HG03354 (cell line): ENCODE measurements around the gene XG.
"Not testable (repeated sequence)": the region's sequence is repeated elsewhere in the genome, so short reads cannot be mapped to it uniquely, and the experiment has no call there.

Source experiments
- ATAC-seq: cut with Tn5 transposase; IDR thresholded peaks from one replicate; pipeline ENCODE4 v1.9.1; 2021; ENCODE audit warnings: mild to moderate bottlenecking; ENCODE audit not compliant: unreplicated experiment, poor library complexity, severe bottlenecking

The XG gene

GRCh38 chrX:2751874-2752300 is at the start of gene XG:
Gene XG, plus strand, starts transcription at chrX:2752040. Its CDS starts 235 bp downstream, at chrX:2752275.
- not testable (repeated sequence) for ATAC-seq

DNA sequence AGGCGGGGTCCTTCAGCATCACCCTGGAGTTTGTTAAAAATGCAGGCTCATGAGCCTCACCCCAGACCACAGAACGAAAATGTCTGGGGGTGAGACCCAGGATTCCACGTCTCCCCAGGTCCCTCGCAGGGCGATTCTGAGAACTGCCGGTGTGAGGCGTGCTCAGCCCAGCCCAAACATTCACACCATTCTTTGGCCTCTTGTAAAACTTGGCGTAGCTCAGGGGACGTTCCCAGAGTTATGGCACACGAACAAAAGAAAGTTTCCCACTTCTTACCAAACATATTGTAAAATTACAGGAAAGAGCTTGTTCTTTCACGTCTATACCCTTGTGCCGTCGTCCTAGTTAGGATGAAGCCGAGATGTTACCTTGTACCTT is 47.9 kb upstream of the XG start:
- no peak for ATAC-seq

GRCh38 chrX:2705046-2705832 is 46.6 kb upstream of the XG start:
- no peak for ATAC-seq

DNA sequence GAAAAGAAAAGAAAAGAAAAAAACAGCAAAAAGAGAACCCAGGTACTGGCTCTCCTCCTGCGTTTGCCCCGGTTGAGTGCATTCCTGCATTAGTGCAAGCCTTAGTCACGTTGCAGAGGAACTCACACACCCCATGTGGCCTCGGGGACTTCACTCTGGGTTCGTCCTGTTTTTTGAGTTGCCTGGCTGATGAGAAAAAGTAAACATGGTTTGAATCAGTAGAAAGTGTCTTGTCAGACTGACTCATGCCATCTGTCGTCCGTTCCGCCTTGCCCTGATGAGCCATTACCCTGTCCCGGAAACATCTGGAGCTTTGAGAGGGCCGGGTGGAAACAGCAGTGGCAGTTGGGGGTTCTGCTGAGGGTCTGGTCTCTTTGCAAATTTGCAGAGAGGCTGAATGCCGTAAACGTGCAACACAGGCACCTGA is 44.5 kb upstream of the XG start:
- peak; percentile 93 for ATAC-seq

DNA sequence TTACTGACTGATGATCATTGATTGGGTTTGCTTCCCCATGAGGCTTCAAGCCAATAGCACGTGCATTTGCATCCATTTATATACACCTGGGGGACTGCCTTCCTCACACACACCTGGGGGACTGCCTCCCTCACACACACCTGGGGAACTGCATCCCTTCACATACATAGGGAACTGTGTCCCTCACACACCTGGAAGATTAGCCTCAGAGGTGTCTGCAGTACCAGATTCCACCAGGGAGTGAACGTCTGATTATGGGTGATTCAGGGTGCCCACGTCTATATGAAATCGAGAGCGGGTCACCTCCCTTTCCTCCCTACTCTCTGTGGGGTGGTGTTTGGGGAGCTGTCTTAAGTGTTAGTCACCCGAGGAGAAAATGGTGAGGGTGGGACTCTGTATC is 43.8 kb upstream of the XG start:
- ATAC-seq: no peak

DNA sequence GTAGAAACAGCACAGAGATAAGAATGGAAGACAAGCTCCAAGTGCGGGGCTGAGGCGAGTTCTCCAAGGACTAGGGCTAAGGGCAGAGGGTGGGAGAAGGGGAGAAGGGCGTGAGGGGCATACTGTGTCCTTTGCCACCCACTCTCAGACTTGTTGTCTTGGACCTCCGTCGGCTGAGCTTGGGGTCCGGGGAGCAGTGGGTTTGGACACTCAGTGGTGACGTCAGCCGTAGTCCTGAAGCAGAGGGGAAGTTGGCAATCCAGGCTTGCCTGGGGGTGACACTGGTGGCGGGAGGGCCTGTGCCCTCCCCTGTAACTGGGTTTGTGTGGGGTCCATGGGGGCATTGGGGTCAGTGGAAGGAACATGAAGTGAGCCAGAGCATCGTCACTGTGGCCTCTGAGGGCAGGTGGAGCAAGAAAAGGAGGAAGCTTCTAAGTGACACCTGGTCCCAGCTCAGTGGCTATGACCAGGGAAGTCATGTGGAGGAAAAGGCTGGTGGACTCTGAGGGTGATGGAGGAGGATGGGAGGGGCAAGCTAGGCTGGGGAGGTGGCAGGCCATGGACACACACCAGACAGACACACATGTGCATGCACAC is 43.1 kb upstream of the XG start:
- no peak for ATAC-seq

GRCh38 chrX:2709556-2709955 is 42.3 kb upstream of the XG start:
- ATAC-seq: no peak

GRCh38 chrX:2710041-2710840 is 41.6 kb upstream of the XG start:
- ATAC-seq: no peak

- no peak for ATAC-seq
Measured at GRCh38 chrX:2711441-2711840, 40.4 kb upstream of the XG start.

DNA sequence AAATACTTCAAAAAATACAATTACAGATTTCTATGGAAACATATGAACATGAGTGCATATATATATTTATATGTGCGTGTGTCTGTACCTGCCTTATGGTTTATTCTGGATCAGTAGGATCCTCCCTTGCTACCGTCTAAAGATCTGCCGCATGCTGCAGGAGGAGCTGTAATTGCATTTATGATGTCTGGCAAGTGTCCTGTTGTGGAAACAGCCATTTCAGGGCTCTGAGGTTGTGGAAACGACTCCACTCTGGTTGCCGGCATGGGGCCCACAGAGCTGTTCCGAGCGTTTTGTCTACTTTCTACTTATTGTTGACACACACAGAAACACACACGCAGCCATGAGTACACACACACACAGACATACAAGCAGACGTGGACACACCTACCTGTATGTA is 39.4 kb upstream of the XG start:
- no peak for ATAC-seq

DNA sequence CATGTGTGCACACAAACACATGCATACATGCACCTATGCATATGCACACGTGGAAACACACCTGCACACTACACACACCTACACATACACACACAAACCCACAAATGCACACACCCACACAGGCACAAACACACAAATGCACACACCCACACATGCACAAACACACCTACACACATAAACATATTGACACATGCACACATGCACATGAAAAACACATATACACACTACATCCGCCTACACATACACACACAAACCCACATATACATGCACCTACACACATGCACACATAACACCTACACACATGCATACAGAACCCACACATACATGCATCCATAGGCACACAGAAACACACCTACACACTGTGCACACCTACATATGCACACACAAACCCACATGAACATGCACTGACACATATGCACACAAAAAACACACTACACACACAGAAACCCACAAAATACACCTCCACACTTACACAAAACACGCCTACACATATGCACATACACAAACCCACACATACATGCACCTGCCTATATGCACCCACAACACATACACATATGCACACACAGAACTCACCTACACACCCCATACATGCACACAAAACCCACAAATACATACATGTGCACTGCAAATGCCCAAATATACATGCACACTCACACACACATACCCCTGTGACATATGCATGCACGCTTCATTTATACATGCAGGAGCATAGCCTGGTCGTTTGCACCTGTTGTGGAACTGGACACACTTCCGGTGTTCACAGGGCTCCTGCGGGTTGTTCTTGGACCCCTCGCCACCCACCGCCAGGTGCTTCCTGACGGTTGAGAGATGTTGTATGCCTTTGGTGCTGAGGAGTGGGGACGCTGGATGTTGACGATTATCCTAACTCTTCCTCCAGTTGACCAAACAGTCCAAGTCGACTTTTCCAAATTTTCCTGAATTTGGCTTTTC is 38.7 kb upstream of the XG start:
- no peak for ATAC-seq

DNA sequence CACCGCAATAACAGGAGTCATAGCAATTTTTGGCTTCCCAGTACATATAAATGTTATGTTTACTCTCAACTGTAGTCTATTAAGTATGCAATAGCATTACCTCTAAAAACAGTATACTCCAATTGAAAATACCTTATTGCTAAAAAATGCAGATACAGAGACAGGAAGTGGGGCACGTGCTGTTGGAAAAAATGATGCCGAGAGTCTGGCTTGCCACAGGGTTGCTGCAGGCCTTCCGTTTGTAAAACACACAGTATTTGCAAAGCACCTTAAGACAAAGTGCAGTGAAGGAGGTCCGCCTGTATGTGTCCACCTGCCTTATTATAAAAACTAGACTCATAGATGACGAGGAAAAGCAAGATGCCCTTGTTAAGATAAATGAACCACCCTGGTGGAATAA is 37.3 kb upstream of the XG start:
- no peak for ATAC-seq

DNA sequence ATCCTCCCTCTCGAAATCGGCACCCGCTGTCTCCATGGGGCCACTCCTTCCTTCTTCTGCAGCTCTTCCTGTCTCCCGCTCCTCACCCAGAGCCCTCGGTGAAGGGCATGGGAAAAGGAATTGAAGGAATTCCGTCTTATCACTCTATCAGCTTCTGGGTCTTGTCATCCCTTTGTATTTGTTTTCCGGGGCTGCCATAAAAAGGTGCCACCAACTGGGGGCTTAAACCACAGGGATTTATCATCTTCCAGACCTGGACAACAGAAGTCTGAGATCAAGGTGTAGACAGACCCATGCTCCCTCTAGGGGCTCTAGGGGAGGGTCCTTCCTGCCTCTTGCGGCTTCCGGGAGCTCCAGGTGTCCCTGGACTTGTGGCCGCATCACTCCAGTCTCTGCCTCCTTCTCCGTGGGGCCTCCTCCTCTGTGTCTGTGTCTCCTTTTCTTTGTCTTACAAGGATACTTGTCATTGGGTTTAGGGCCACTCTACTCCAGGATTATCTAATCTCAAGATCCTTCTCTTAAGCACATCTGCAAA is 36.7 kb upstream of the XG start:
- no peak for ATAC-seq

DNA sequence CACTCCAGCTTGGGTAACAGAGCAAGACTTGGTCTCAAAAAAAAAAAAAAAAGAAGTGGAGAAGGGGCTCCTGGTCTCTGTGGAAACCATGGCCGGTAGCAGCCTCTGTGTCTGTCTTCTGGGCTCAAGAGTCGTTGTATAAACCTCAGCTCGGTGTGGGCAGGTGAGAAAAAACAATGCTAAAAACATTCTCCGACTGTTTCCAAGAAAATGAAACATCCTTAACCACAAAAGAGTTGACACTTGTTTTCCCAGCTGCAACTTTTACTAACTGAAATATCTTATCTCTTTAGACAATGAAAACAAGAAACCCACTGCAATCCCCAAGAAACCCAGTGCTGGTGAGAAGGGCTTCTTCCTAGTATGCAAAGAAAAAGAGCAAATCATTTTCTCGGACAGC is 34.5 kb upstream of the XG start:
- no peak for ATAC-seq

- no peak for ATAC-seq
Measured at GRCh38 chrX:2718821-2719220, 33.0 kb upstream of the XG start.

DNA sequence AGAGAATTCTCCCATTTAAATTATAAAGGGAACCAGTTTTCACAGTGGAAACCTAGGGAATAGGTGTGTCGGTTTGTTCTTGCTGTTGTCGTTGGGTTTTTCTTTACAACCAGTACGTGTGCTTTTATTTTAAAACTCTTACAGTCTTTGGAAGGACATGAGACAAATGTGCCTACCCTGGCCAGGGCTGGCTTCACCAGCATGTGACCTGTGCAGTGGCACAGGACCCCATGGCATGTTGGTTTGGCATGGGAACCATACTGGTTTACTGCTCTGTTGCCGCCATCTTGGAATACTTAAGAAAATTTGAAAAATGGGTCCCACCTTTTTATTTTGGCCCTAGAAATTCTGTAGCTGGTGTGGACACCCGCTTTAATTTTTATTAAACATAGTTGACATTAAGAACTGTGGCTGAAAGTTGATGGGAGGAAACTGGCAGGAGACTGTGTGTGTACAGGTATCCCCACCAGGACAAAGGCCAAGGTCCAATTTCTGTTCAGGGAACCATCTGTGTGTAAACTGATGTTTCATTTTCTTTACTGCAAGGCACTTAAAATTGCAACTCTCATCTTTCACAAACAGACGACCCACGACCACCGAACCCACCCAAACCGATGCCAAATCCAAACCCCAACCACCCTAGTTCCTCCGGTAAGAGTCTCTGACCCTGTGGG is 31.9 kb upstream of the XG start:
- ATAC-seq: no peak

- ATAC-seq: no peak
Measured at GRCh38 chrX:2723286-2723879, 28.5 kb upstream of the XG start.

DNA sequence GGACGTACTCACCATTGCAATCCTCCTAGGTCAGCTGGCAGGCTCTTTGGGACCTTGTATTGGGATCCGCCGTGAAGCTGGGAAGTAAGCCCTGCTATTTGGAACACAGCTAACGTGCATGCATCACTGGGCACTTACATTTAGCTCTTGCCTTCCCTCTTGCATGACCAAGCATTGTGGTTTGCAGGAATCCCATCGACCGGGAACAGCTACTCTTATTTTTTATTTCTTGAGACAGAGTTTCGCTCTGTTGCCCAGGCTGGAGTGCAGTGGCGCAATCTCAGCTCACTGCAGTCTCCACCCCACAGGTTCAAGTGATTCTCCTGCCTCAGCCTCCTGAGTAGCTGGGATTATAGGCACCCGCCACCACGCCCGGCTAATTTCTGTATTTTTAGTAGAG is 24.6 kb upstream of the XG start:
- ATAC-seq: not testable (repeated sequence)

DNA sequence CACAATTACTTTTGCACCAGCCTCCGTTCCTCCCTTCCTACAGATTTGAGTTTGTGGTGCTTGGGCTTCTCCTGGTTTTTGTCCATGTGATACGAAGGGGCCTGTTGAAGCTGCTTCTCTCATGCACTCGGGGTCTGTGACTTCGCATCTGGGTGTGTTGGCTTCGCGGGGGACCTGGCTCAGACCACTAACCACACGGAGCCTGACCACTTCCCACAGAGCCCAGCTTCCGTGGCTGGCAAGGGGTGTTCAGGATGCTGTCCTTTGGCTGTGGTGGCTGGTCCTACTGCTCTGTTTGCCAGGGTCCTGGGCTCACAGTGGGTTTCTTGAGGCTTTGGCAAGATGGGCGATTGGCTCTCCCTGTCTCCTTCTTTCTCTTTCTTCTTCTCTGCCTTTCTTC is 19.8 kb upstream of the XG start:
- ATAC-seq: no peak
